GM18498 (cell line): Measurements from ENCODE around the gene TGFA.

Experiments
- ATAC-seq: cut with Tn5 transposase; IDR thresholded peaks from one replicate; pipeline ENCODE4 v1.9.1; 2021; ENCODE audit warnings: mild to moderate bottlenecking, moderate library complexity; ENCODE audit not compliant: unreplicated experiment

The TGFA gene

GRCh38 chr2:70499253-70499652 lies 54.4 kb downstream of the TGFA start:
- ATAC-seq: no peak

GRCh38 chr2:70498528-70498927 lies 55.1 kb downstream of the TGFA start:
- ATAC-seq: no peak

GRCh38 chr2:70498054-70498453 lies 55.6 kb downstream of the TGFA start:
- ATAC-seq: no peak

- ATAC-seq: no peak
Observed at GRCh38 chr2:70496819-70497218, 56.8 kb downstream of the TGFA start.

GRCh38 chr2:70494293-70494886 lies 59.2 kb downstream of the TGFA start:
- no peak for ATAC-seq

- no peak for ATAC-seq
Observed at GRCh38 chr2:70490381-70490780, 63.2 kb downstream of the TGFA start.

GRCh38 chr2:70489165-70489564 lies 64.5 kb downstream of the TGFA start:
- no peak for ATAC-seq

- no peak for ATAC-seq
Observed at GRCh38 chr2:70484086-70484485, 69.5 kb downstream of the TGFA start.

- ATAC-seq: no peak
Observed at GRCh38 chr2:70482401-70482800, 71.2 kb downstream of the TGFA start.

- no peak for ATAC-seq
Observed at GRCh38 chr2:70480468-70480867, 73.2 kb downstream of the TGFA start.

- no peak for ATAC-seq
Observed at GRCh38 chr2:70479816-70480215, 73.8 kb downstream of the TGFA start.

GRCh38 chr2:70477441-70477844 lies 76.2 kb downstream of the TGFA start:
- ATAC-seq: no peak

- no peak for ATAC-seq
Observed at GRCh38 chr2:70475266-70475665, 78.4 kb downstream of the TGFA start.

GRCh38 chr2:70474256-70474848 lies 79.3 kb downstream of the TGFA start:
- ATAC-seq: no peak

GRCh38 chr2:70473101-70473722 lies 80.4 kb downstream of the TGFA start:
- no peak for ATAC-seq

- ATAC-seq: no peak
Observed at GRCh38 chr2:70472221-70472890, 81.3 kb downstream of the TGFA start.

GRCh38 chr2:70471129-70471528 lies 82.5 kb downstream of the TGFA start:
- ATAC-seq: no peak

GRCh38 chr2:70469961-70470360 lies 83.7 kb downstream of the TGFA start:
- no peak for ATAC-seq

- ATAC-seq: no peak
Observed at GRCh38 chr2:70469435-70469834, 84.2 kb downstream of the TGFA start.

GRCh38 chr2:70468878-70469277 lies 84.7 kb downstream of the TGFA start:
- no peak for ATAC-seq

- no peak for ATAC-seq
Observed at GRCh38 chr2:70467831-70468779, 85.5 kb downstream of the TGFA start.
